Trophoblast cell (in vitro differentiated cells and primary cell): Measurements from ENCODE around the gene FUCA1.
"Not testable (repeated sequence)": the region's sequence is repeated elsewhere in the genome, so short reads cannot be mapped to it uniquely, and the experiment has no call there.

Experiments
- DNase-seq, 2 donors: peaks; one replicate each; pipeline ENCODE4 v3.0.0-alpha.2; 2016
- H2AFZ ChIP-seq: 2 replicates; pipeline ENCODE4 v1.6.1; 2013; ENCODE audit warnings: low read length, moderate library complexity, mild to moderate bottlenecking; ENCODE audit not compliant: insufficient read depth, poor library complexity
- H2AK5ac ChIP-seq: 2 replicates; pipeline ENCODE4 v1.6.1; 2013; ENCODE audit warnings: mild to moderate bottlenecking, low read length
- H2BK120ac ChIP-seq: 2 replicates; pipeline ENCODE4 v1.6.1; 2013; ENCODE audit warnings: low read length, mild to moderate bottlenecking, moderate library complexity; ENCODE audit not compliant: insufficient read depth, poor library complexity
- H2BK12ac ChIP-seq: 2 replicates; pipeline ENCODE4 v1.6.1; 2013; ENCODE audit warnings: mild to moderate bottlenecking, low read length, moderate library complexity
- H2BK5ac ChIP-seq: 2 replicates; pipeline ENCODE4 v1.6.1; 2013; ENCODE audit warnings: low read length, low read depth, moderate library complexity, mild to moderate bottlenecking; ENCODE audit not compliant: poor library complexity
- H3K14ac ChIP-seq: 2 replicates; pipeline ENCODE4 v1.6.1; 2013; ENCODE audit warnings: mild to moderate bottlenecking, low read length
- H3K18ac ChIP-seq: 2 replicates; pipeline ENCODE4 v1.6.1; 2013; ENCODE audit warnings: mild to moderate bottlenecking, low read length
- H3K23ac ChIP-seq: 2 replicates; pipeline ENCODE4 v1.6.1; 2013; ENCODE audit warnings: low read length
- H3K27ac ChIP-seq: 2 replicates; pipeline ENCODE4 v1.5.1; 2013; ENCODE audit warnings: low read depth, mild to moderate bottlenecking, inconsistent platforms, low read length, moderate library complexity
- H3K27me3 ChIP-seq: 2 replicates; pipeline ENCODE4 v1.6.1; 2013; ENCODE audit warnings: inconsistent platforms, mild to moderate bottlenecking, low read length, moderate library complexity; ENCODE audit not compliant: insufficient read depth
- H3K36me3 ChIP-seq, 2 experiments: 1 replicate in 1 of 2; 2 replicates in 1 of 2; pipeline ENCODE4 v1.6.1; 2013; ENCODE audit warnings: low read length in 2 of 2, mild to moderate bottlenecking in 2 of 2, moderate library complexity in 1 of 2; ENCODE audit not compliant: insufficient read depth in 2 of 2, control insufficient read depth in 1 of 2
- H3K4ac ChIP-seq: 2 replicates; pipeline ENCODE4 v1.6.1; 2013; ENCODE audit warnings: low read depth, mild to moderate bottlenecking, low read length, moderate library complexity
- H3K4me1 ChIP-seq, 2 experiments: 1 replicate in 1 of 2; 2 replicates in 1 of 2; pipeline ENCODE4 v1.6.1; 2013; ENCODE audit warnings: low read length in 2 of 2, mild to moderate bottlenecking in 2 of 2, moderate library complexity in 1 of 2; ENCODE audit not compliant: insufficient read depth in 2 of 2, control insufficient read depth in 1 of 2
- H3K4me2 ChIP-seq: 2 replicates; pipeline ENCODE4 v1.6.1; 2013; ENCODE audit warnings: inconsistent platforms, mild to moderate bottlenecking, low read length, moderate library complexity
- H3K4me3 ChIP-seq: 2 replicates; pipeline ENCODE4 v1.5.1; 2013; ENCODE audit warnings: mild to moderate bottlenecking, low read depth, low read length, inconsistent platforms
- H3K79me1 ChIP-seq: one replicate; pipeline ENCODE4 v1.6.1; 2013; ENCODE audit warnings: low read length
- H3K79me2 ChIP-seq: 2 replicates; pipeline ENCODE4 v1.6.1; 2013; ENCODE audit warnings: low read length, mild to moderate bottlenecking; ENCODE audit not compliant: control insufficient read depth, insufficient read depth, poor library complexity
- H3K9ac ChIP-seq: 2 replicates; pipeline ENCODE4 v1.6.1; 2013; ENCODE audit warnings: mild to moderate bottlenecking, low read length
- H3K9me3 ChIP-seq: 2 replicates; pipeline ENCODE4 v1.6.1; 2013; ENCODE audit warnings: low read depth, mild to moderate bottlenecking, control low read depth, inconsistent platforms, low read length; ENCODE audit not compliant: insufficient read depth
- H4K12ac ChIP-seq: 2 replicates; pipeline ENCODE4 v1.6.1; 2013; ENCODE audit warnings: low read depth, mild to moderate bottlenecking, low read length, moderate library complexity
- H4K8ac ChIP-seq: 2 replicates; pipeline ENCODE4 v1.6.1; 2013; ENCODE audit warnings: low read depth, mild to moderate bottlenecking, low read length, moderate library complexity
- H4K91ac ChIP-seq: one replicate; pipeline ENCODE4 v1.6.1; 2013; ENCODE audit warnings: low read depth, mild to moderate bottlenecking, low read length, moderate library complexity
- WGBS: extraction: QIAGEN DNeasy Blood & Tissue Kit; methylation state at CpG from one replicate; pipeline ENCODE4 v1.1.7; 2013; ENCODE audit warnings: missing lambda C conversion rate; ENCODE audit not compliant: insufficient read length, insufficient coverage; ENCODE audit errors: extremely low coverage; 5-methylcytosine and 5-hydroxymethylcytosine counted together

Gene FUCA1

GRCh38 chr1:23804183-23804835, 63.8 kb downstream of the FUCA1 start:
- Histone ChIP-seq H4K8ac (no peak overlapping the region), H3K9ac (no peak overlapping the region), H4K91ac (no peak overlapping the region), H3K36me3 (peaks cover 3 to 12% of the 10 kb centered on the region in 2 experiments), H2BK5ac (no peak overlapping the region), H3K4me2 (no peak overlapping the region), H3K79me1 (peaks cover 14% of the 10 kb centered on the region), H3K79me2 (peaks cover 7% of the 10 kb centered on the region), H3K14ac (no peak overlapping the region), H4K12ac (no peak overlapping the region), H2BK12ac (no peak overlapping the region), H2AK5ac (no peak overlapping the region), H3K27me3 (no peaks in the 10 kb centered on the region), H3K4me1 (peaks cover 0 to 9% of the 10 kb centered on the region in 2 experiments), H3K4me3 (no peak overlapping the region), H2BK120ac (no peak overlapping the region), H3K27ac (no peak overlapping the region), H3K18ac (no peak overlapping the region), H3K9me3 (peaks cover 3% of the 10 kb centered on the region), H2AFZ (no peak overlapping the region), H3K23ac (no peak overlapping the region), H3K4ac (no peak overlapping the region)
- no peak for DNase-seq
- WGBS, result no CpG with 5 or more reads among the region's 7 CpGs

GRCh38 chr1:23803674-23804073, 64.4 kb downstream of the FUCA1 start:
- H3K79me1 ChIP-seq, result peaks cover 14% of the 10 kb centered on the region
- no peak overlapping the region for H4K8ac ChIP-seq
- no peak overlapping the region for H3K4ac ChIP-seq
- H3K4me2 ChIP-seq, result no peak overlapping the region
- no peak overlapping the region for H2AK5ac ChIP-seq
- no peak overlapping the region for H3K9ac ChIP-seq
- H3K18ac ChIP-seq, result no peak overlapping the region
- H4K91ac ChIP-seq, result no peak overlapping the region
- no peak overlapping the region for H2AFZ ChIP-seq
- H2BK120ac ChIP-seq, result no peak overlapping the region
- H3K4me3 ChIP-seq, result no peak overlapping the region
- H3K4me1 ChIP-seq, result peaks cover 5 to 15% of the 10 kb centered on the region in 2 experiments
- H3K27ac ChIP-seq, result no peak overlapping the region
- peaks cover 6 to 15% of the 10 kb centered on the region in 2 experiments for H3K36me3 ChIP-seq
- H3K23ac ChIP-seq, result no peak overlapping the region
- H2BK12ac ChIP-seq, result no peak overlapping the region
- H3K79me2 ChIP-seq, result peaks cover 7% of the 10 kb centered on the region
- no peak overlapping the region for H4K12ac ChIP-seq
- no peak for DNase-seq
- no peaks in the 10 kb centered on the region for H3K27me3 ChIP-seq
- peaks cover 3% of the 10 kb centered on the region for H3K9me3 ChIP-seq
- no peak overlapping the region for H2BK5ac ChIP-seq
- H3K14ac ChIP-seq, result no peak overlapping the region
- no CpG with 5 or more reads among the region's 5 CpGs for WGBS

GRCh38 chr1:23802809-23803342, 65.2 kb downstream of the FUCA1 start:
- H2AK5ac ChIP-seq, H3K27ac ChIP-seq, DNase-seq, H2BK12ac ChIP-seq, H2AFZ ChIP-seq, H3K79me2 ChIP-seq, H2BK120ac ChIP-seq, H2BK5ac ChIP-seq, H3K27me3 ChIP-seq, H3K9me3 ChIP-seq, H4K91ac ChIP-seq, H3K9ac ChIP-seq, H3K4me3 ChIP-seq, H3K4me2 ChIP-seq, H3K23ac ChIP-seq, H4K12ac ChIP-seq, H3K14ac ChIP-seq, H3K4ac ChIP-seq, H3K18ac ChIP-seq, H4K8ac ChIP-seq: not testable (repeated sequence)
- no CpG with 5 or more reads among the region's 7 CpGs for WGBS
- Histone ChIP-seq H3K79me1 (peaks cover 14% of the 10 kb centered on the region), H3K4me1 (peaks cover 7 to 16% of the 10 kb centered on the region in 2 experiments), H3K36me3 (peaks cover 14 to 20% of the 10 kb centered on the region in 2 experiments)

DNA sequence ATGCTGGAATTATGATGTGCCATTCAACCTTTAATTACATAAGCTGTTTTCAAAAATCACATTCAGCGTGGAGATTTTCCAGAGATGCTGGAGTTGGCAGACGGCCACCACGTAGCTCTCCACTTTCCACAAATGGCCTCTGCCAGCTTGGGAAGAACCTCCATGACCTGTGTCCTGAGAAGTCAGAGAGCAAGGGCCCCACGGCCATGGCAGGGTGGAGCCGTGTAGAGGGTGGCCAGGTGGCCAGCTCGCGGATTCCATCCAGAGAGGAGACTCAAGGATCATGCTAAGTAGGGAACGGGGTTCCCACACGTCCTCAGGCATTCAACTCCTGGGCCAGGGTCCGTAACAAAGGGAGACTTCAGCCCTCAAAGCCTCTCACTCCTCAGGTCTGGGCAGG, 66.2 kb downstream of the FUCA1 start:
- no CpG with 5 or more reads among the region's 10 CpGs for WGBS
- Histone ChIP-seq H2BK120ac (no peak overlapping the region), H4K8ac (no peak overlapping the region), H2AFZ (no peak overlapping the region), H3K4me2 (peak overlapping the region; percentile 88), H3K4ac (no peak overlapping the region), H2BK5ac (no peak overlapping the region), H2AK5ac (peak overlapping the region; percentile 36), H3K79me2 (peaks cover 7% of the 10 kb centered on the region), H3K9me3 (no peaks in the 10 kb centered on the region), H4K12ac (no peak overlapping the region), H3K23ac (no peak overlapping the region), H3K36me3 (peaks cover 22 to 27% of the 10 kb centered on the region in 2 experiments), H3K4me1 (peaks cover 7 to 16% of the 10 kb centered on the region in 2 experiments), H3K27me3 (no peaks in the 10 kb centered on the region), H4K91ac (no peak overlapping the region), H3K79me1 (peaks cover 14% of the 10 kb centered on the region), H3K9ac (no peak overlapping the region), H3K18ac (no peak overlapping the region), H3K14ac (no peak overlapping the region), H2BK12ac (no peak overlapping the region), H3K27ac (no peak overlapping the region), H3K4me3 (no peak overlapping the region)
- DNase-seq, result no peak
